Measurements from ENCODE around the gene SARDH.

The SARDH gene

GRCh38 chr9:133658442-133659431, 79.4 kb downstream of the SARDH start (continued):
- TF ChIP-seq, protein P1, sequence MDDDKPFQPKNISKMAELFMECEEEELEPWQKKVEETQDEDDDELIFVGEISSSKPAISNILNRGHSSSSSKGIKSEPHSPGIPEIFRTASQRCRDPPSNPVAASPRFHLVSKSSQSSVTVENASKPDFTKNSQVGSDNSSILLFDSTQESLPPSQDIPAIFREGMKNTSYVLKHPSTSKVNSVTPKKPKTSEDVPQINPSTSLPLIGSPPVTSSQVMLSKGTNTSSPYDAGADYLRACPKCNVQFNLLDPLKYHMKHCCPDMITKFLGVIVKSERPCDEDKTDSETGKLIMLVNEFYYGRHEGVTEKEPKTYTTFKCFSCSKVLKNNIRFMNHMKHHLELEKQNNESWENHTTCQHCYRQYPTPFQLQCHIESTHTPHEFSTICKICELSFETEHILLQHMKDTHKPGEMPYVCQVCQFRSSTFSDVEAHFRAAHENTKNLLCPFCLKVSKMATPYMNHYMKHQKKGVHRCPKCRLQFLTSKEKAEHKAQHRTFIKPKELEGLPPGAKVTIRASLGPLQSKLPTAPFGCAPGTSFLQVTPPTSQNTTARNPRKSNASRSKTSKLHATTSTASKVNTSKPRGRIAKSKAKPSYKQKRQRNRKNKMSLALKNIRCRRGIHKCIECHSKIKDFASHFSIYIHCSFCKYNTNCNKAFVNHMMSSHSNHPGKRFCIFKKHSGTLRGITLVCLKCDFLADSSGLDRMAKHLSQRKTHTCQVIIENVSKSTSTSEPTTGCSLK (tag by site-specific recombination; IDR thresholded peaks at IDR 0.05): no peak
- TF ChIP-seq ZNF501 (tag by site-specific recombination; IDR thresholded peaks at IDR 0.05) (no peak), ZEB2 (tag by site-specific recombination; IDR thresholded peaks at IDR 0.05) (peak; percentile 58), ZNF830 (tag by site-specific recombination; IDR thresholded peaks at IDR 0.05; ENCODE audit: low read depth) (no peak), REPIN1 (tag by site-specific recombination; IDR thresholded peaks at IDR 0.05; ENCODE audit: low read depth) (no peak), ZNF266 (tag by site-specific recombination; IDR thresholded peaks at IDR 0.05; ENCODE audit: low read depth) (no peak), ZNF76 (tag by site-specific recombination; IDR thresholded peaks at IDR 0.05; ENCODE audit: borderline replicate concordance, low read depth) (peak; percentile 52; the same call in 1 of the 2 replicates), ZNF324 (tag by site-specific recombination; IDR thresholded peaks at IDR 0.05) (no peak), ZNF626 (tag by site-specific recombination; IDR thresholded peaks at IDR 0.05) (no peak), ZBTB8A (tag by site-specific recombination; IDR thresholded peaks at IDR 0.05) (peak; percentile 50; the same call in 1 of the 2 replicates), ZNF521 (tag by site-specific recombination; IDR thresholded peaks at IDR 0.05) (no peak), ZBTB1 (tag by site-specific recombination; IDR thresholded peaks at IDR 0.05) (no peak), ZNF488 (tag by site-specific recombination; IDR thresholded peaks at IDR 0.05) (no peak), ZIC2 (tag by site-specific recombination; IDR thresholded peaks at IDR 0.05) (peak; percentile 98), ZNF132 (tag by site-specific recombination; IDR thresholded peaks at IDR 0.05; ENCODE audit: borderline replicate concordance) (no peak), ZNF114 (tag by site-specific recombination; IDR thresholded peaks at IDR 0.05) (no peak), ZSCAN16 (tag by site-specific recombination; IDR thresholded peaks at IDR 0.05) (no peak), ZXDB (tag by site-specific recombination; IDR thresholded peaks at IDR 0.05) (0 out of 2 replicates have a peak, but pooled peaks have one; percentile 31), ZBTB21 (tag by site-specific recombination; IDR thresholded peaks at IDR 0.05) (no peak), GLIS1 (tag by site-specific recombination; IDR thresholded peaks at IDR 0.05) (peak; percentile 75), ZNF24 (tag by site-specific recombination; IDR thresholded peaks at IDR 0.05) (0 out of 2 replicates have a peak, but pooled peaks have one; percentile 32), HIC1 (tag by site-specific recombination; IDR thresholded peaks at IDR 0.05) (peak; percentile 28; the same call in 1 of the 2 replicates), MEIS1 (CRISPR knock-in tag; IDR thresholded peaks at IDR 0.05; ENCODE audit: borderline replicate concordance) (no peak), ZNF248 (tag by site-specific recombination; IDR thresholded peaks at IDR 0.05) (no peak), SP3 (tag by site-specific recombination; IDR thresholded peaks at IDR 0.05) (peak; percentile 90), ZNF530 (tag by site-specific recombination; IDR thresholded peaks at IDR 0.05; ENCODE audit: low read depth) (no peak), ZNF660 (tag by site-specific recombination; IDR thresholded peaks at IDR 0.05) (peak; percentile 79; the same call in 1 of the 2 replicates), ZNF211 (tag by site-specific recombination; IDR thresholded peaks at IDR 0.05; ENCODE audit: low read depth) (no peak), ZNF777 (tag by site-specific recombination; IDR thresholded peaks at IDR 0.05; ENCODE audit: borderline replicate concordance) (no peak)
- TF ChIP-seq, protein P2, sequence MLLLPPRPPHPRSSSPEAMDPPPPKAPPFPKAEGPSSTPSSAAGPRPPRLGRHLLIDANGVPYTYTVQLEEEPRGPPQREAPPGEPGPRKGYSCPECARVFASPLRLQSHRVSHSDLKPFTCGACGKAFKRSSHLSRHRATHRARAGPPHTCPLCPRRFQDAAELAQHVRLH (tag by site-specific recombination; IDR thresholded peaks at IDR 0.05): no peak
- TF ChIP-seq, protein P3, sequence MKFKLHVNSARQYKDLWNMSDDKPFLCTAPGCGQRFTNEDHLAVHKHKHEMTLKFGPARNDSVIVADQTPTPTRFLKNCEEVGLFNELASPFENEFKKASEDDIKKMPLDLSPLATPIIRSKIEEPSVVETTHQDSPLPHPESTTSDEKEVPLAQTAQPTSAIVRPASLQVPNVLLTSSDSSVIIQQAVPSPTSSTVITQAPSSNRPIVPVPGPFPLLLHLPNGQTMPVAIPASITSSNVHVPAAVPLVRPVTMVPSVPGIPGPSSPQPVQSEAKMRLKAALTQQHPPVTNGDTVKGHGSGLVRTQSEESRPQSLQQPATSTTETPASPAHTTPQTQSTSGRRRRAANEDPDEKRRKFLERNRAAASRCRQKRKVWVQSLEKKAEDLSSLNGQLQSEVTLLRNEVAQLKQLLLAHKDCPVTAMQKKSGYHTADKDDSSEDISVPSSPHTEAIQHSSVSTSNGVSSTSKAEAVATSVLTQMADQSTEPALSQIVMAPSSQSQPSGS (tag by site-specific recombination; IDR thresholded peaks at IDR 0.05; ENCODE audit: low read depth): no peak

Measured in HEK293 (cell line).